NCI-H2029 treated with DMSO at 0.1 percent for 48 hours (cell line): Measurements from ENCODE around the gene TCP1.
"Not testable (repeated sequence)": the region's sequence is repeated elsewhere in the genome, so short reads cannot be mapped to it uniquely, and the experiment has no call there.

Experiments used
- DNase-seq: peaks from one replicate; lab custom pipeline; 2025; lab: John Stamatoyannopoulos, UW

The TCP1 gene

DNA sequence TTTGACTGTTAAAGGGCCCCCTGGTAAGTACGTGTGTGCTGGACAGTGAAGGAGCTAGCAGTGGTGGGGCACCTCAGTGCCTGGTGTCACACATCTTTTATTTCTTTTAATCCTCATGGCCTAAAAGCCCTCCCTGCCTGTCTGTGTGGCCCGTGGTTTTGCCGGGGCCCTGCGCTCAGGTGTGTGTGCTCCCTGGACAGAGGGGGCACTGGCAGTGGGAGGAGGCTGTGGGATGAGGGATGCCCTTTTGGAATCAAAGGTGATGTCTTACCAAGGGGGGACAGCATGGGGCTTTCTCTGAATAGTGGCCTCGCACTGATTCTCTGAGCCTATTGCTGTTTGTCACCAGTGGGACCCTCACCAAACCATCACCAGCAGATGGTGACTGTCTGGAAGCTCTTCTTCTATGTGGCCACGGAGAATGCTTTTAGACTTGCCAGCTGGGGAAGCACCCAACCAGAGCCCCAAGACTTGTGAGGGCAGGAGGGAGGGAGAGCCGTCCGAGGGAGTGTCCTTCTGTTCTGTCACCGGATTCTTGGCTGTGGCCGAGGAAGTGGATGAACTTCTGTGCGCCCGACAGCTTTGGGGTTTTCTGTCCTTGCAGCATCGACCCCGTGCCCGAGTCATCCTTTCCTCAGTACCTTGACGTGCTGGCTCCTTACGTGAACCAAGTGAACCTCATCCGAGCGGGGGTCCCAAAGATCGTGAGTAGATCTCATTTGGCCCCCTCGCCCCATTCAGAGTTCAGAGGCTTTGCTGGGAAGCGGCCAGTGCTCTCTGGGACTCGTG lies 28.7 kb upstream of the TCP1 start:
- DNase-seq = no peak

DNA sequence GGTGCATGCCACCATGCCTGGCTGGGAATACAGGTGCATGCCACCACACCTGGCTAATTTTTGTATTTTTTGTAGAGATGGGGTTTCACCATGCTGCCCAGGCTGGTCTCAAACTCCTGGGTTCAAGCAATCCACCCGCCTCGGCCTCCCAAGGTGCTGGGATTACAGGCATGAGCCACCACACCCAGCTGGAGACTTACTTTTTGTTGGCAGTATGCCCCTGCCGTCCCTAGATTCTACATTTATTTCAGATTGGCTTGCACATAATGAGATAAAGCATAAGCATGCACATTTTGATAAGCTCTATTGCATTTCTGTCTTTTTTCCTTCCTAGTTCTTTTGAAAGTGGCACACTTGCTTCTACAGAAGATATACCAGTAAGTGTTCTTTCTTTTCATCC lies 27.4 kb upstream of the TCP1 start:
- DNase-seq = not testable (repeated sequence)

DNA sequence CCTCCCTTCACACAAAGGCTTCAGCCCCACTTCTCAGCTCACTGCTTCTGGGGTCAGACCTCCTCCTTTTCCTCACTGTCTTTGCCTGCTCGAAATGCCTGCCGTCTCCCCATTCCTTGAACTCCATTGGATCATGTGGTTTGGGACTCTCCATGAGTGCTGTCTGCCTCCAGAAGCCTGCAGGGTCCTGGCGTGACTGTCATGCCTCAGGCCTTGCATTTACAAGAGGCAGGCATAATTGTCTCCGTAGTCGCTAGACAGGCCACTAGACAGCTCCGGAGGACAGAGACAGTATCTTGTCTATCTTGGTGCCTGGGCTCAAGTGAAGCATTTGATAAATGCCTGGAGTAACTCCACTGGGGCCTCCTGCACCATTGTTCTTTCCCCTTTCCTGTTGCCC lies 26.0 kb upstream of the TCP1 start:
- DNase-seq = no peak

DNA sequence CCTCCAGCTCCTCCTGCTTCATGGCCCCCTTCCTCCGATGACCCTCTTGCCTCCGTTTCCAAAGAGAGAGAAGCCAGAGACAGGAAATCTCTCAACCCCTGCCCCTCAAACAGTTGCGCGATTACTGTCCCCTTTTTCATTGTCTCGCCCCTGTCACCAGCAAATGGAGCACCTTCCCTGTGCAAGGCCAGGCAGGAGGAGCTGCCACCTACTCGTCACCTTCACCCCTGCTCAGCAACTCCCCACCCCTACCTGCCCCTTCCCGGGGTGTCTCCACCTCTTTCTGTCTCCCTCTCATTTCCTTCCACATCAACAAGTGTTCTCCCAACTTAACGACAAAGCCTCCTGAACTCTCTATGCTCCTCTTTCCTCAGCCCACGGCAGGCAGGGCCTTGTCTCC lies 24.4 kb upstream of the TCP1 start:
- no peak for DNase-seq

DNA sequence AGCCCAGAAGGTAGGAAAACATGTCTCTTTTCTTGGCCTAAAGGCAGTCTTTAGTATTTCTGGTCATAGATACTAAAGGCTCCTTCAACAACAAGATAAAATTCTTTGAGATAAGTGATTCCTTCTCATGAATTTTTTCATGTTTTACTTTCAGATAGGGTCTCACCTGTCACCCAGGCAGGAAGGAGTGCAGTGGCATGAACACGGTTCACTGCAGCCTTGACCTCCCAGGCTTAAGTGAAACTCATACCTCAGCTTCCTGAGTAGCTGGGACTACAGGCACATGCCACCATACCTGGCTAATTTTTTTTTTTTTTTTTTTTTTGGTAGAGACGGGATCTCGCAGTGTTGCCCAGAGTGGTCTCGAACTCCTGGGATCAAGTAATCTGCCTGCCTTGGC lies 19.7 kb upstream of the TCP1 start:
- DNase-seq = no peak

DNA sequence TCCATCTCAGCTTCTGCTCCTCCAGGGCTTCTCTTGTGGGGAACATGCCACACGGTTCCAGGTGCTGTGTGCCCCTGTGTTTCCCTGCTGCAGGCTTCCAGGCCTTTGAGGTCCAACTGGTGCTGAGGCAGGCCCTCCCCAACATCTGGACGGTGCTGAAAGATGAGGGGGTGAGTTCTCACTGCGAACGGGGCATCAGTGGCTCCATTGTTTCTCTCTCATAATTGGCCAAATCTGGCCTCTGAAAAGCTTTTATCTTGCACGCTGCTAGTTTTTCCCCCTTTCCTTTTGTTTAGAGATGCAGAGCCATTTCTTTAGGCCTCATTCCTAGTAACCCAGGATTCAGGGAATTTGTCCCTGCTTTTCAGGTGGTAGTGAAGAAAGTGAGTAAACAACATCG lies 19.2 kb upstream of the TCP1 start:
- no peak for DNase-seq

DNA sequence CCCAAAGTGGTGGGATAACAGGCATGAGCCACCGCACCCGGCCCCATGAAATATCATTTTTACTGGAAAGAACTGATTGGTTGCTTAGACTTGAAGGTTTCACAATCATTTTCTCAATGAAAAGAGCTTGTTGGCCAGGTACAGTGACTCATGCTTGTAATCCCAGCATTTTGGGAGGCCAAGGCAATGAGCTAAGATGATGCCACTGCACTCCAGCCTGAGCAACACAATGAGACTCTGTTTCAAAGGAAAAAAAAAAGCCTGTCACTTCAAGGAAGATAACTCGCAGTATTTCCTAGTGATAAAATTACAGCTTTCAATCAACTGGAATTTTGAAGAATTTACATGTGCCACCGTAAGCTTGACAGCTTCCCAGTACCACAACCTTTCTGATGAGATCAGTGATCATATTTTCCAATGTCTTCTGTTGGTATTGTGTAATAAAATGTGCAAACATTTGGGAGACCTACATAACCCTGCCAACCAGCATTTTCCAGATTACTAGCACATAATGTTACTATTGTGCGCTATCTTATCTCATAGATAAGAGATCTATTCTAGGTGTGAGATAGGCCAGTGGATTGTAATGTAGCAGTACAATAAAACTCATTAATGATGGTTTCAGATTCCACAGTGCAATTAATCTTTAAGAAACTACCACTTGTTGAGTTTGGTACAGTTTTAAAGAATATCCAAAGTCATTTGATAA lies 17.9 kb upstream of the TCP1 start:
- no peak for DNase-seq

DNA sequence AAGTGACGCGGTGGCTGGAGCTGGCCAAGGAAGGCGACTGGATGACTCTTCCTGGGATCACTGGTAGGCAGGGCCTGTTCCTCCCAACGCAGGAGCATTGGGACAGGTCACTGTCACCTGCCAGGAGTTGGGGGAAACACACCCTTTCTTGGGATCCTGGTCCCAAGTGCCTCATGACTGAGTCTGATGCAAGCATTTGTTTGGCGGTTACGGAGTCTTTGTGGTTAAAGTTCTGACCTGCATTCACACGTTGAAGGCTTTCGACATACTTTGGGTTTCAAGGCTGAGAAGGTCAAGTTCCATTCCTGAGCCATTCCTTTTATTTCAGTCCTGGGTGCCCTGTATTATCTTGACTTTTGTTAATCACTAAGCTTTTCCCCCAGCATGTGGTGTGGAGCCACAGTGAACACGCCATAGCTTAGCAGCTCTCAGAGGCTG lies 16.6 kb upstream of the TCP1 start:
- no peak for DNase-seq

DNA sequence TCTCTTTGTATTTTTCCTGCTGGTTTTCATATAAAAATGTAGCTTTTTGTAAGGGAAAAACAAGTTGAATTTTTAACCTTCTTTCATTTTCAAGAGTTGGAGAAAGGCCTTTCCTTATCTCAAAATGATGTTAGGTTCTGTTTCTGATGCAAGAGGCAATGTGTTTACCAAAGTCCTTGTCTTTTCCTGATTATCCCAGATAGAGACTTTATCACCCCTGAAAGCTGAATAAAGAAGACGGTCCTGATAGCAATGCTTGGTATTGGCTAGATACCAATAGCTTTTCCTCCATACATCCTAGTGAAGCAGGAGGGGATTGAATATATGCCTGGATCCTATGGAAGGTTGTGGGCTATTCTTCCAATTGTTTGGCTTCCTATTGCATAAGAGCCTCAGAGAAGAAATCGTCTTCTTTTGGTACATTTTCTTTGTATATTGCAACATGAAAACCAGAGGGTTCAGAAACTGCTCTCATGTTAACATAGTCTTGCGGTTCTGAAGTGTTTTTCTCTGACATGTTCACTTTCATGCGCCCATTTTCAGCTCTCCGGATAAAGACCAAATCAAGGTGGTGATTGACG lies 16.1 kb upstream of the TCP1 start:
- DNase-seq = no peak

DNA sequence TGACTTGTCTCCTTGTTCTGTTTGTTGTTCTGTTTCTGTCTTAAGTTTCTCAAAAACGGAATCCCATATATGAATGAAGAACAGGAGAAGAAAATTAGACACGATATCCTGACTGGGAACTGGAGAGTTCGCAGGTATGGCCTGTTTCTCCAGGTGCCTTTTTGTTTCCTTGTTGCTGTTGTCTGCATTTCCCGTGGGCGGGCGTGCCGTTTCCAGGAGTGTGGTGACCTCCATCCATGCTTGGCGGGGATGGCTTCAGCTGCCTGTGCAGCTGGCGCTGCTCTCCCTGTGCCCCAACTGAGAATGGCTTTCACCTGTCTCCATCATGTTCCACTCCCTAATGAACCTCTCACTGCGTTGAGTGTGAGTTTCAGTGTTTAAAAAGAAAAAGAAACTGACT lies 15.1 kb upstream of the TCP1 start:
- no peak for DNase-seq

DNA sequence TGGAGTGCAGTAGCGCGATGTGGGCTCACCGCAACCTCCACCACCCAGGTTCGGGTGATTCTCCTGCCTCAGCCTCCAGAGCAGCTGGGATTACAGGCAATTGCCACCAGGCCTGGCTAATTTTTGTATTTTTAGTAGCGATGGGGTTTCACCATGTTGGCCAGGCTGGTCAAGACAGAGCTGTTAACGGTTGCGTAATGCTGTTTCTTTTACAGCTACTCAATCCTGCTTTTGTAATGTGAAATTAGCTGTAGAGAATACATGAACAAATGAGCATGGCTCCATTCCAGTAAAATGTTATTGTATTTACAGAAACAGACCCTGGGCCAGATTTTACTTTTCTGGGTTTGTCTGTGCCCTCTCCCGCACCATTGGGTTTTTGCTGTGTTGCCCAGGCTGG lies 12.5 kb upstream of the TCP1 start:
- DNase-seq = no peak

DNA sequence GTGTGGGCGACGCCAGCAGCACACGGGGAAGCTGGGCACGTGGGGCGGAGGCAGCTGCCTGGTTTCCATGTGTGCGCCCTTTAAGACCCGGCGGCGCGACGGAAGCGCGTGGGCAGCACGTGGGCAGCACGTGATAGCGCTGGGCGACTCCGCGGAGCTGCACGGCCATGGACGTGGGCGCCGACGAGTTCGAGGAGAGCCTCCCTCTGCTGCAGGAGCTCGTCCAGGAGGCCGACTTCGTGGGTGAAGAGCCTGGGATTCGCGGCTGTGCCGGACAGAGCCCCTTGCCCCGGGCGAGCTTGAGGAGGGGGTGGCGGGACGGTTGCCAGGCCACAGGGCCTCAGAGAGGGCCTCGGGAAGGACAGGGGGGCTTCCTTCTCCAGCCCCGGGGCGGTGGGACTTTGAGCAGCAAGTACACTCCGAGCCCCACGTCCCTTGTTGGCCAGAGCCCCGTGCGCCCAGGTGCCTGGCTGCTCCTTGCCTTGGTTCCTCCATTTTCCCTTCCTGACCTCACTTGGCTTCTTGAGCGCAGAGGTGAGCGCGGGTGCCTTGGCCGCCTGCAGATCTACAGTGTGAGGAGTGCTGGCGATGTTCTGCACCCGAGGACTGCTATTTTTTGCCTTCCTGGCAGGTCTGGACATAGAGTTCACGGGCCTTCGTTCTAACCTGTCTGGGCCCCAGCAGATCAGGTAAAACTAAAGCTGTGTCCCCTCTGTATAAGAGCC lies 10.9 kb upstream of the TCP1 start, which contains the start of gene PNLDC1:
Gene PNLDC1 (plus strand): TSS at position 136 of the 725 bp plus-strand sequence. CDS start 32 bp downstream, at position 168.
- DNase-seq = no peak

DNA sequence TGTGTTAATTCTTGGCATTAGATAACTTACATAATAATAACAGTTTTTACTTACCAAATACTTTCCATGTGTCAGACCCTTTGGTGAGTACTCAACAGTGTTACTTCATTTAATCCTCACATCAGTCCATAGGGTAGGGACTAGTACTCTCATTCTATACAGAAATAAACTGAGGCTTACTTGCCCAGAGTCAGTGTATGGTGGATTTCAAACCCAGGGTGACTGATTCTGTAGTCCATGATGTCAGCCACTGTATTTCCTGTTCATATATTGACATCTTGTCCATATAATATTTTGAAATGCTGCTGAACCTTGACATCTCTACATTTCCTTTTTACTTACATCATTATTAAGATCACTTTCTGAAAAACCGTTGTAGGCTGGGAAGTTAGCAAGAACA lies 8.2 kb upstream of the TCP1 start:
- no peak for DNase-seq

DNA sequence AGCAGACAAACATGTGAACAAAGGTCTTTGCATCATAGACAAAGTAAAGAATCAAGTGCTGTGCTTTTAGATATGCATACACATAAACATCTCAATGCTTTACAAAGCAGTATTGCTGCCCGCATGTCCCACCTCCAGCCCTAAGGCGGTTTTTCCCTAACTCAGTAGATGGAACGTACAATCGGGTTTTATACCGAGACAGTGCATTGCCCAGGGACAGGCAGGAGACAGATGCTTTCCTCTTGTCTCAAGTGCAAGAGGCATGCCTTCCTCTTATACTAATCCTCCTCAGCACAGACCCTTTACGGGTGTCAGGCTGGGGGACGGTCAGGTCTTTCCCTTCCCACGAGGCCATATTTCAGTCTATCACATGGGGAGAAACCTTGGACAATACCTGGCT lies 5.6 kb upstream of the TCP1 start:
- not testable (repeated sequence) for DNase-seq

DNA sequence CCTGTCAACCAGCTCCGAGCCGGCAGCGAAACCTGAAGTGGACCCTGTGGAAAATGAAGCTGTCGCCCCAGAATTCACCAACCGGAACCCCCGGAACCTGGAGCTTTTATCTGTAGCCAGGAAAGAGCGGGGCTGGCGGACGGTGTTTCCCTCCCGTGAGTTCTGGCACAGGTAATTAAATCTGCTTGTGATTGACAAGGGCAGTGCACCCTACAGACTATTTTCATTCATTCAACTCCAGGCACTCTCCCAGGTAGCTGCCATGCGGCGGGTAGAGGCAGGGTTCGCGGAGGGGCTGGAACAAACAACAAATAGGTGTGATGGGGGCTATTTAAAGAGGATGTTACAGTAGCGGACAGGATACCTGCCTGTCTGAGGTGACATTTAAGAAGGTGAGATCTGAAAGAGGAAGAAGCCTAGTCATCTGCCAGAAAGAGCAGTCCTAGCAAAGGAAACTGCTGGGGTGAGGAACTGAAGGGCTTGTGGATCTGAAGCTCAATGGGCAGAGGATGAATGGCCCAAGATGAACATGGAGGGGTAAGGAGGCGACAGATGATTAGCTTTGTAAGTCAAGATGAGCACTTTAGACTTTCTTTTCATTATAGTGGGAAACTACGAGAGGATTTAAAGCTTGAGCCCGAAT lies 1.7 kb upstream of the TCP1 start:
- DNase-seq = no peak

DNA sequence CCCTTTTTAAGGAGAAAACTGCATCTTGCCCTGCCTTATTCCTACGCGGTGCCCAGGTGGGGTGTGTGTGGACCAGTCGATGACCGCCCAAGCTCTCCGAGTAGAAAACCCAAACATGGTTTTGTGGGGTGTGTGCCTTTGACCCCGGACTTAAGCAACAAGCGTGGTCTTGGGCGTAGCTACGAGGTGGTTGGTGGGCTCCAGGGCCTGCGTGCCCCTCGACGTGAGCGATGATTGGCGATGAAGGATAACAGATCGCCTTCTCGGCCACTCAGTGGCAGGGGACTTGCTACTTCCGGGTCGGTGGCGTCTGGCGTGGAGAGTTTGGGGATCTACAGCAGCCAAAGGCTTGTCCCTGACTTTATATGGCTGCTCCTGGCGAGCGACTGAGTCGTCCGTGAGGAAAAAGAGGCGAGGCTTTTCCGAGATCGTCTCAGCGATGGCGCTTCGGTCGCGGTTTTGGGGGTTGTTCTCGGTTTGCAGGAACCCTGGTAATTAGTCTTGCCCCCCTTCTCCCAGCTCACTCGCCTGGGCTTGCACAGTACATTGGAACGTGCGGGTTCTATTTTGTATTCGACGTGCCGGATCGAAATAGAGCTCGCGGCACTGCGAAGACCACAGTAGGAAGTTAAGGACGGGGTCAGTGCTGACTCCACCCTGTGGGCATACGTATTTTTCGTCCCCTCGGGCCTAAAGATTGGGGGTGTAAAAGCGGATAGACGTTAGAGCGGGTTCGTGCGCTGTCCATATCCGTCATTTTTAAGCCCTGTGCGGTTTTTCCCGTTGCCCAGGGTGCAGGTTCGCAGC lies 950 bp upstream of the TCP1 start, which contains the start of gene MRPL18:
Gene MRPL18 (plus strand): TSS at position 319 of the 807 bp plus-strand sequence. CDS start 121 bp downstream, at position 440.
- peak; percentile 84 for DNase-seq

DNA sequence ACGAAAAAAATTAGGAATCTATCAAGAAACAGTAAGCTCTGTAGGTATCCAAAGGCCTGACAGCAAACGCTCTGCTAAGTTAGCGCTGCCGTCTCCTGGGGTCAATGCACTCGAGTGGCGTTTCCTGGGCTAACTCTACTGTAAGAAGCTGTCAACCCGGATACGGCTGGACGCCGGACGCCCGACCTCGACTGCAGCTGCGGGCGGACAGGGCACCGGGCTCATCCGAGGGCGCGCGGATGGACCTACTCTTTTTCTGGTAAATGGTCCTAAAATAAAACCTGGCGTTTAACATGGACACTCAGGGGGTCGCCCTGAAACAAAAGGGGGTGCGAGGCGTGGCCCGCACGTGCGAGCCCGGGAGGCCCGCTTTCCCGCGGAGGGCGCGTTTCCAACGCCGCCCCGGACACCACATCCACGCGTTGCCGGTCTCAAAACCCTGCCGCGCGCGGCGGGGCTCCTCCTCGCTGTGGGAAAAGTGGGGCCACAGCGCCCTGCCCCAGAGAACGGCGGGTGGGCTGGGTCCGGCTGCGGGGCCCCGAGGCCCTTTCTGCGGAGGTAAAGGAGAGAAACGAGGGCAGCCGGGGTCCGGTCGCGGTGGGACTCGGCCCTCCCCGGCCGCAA lies 537 bp downstream of the TCP1 start:
- no peak for DNase-seq

DNA sequence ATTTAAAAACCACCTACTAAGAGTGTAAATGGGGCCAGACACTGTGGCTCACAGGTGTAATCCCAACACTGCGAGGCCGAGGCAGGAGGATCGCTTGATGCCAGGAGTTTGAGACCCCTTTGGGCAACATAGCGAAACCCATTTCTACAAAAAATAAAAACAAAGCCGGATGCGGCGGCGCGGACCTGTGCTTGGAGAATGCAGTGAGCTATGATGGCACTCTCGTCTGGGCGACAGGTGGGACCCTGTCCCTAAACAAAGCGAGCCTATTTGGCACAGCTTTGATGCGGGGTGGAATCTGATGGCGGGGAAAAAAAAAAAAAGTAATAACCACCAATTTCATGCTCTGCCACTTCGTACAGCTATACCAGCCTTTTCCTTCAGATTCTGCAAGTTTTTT lies 1.1 kb downstream of the TCP1 start:
- no peak for DNase-seq

DNA sequence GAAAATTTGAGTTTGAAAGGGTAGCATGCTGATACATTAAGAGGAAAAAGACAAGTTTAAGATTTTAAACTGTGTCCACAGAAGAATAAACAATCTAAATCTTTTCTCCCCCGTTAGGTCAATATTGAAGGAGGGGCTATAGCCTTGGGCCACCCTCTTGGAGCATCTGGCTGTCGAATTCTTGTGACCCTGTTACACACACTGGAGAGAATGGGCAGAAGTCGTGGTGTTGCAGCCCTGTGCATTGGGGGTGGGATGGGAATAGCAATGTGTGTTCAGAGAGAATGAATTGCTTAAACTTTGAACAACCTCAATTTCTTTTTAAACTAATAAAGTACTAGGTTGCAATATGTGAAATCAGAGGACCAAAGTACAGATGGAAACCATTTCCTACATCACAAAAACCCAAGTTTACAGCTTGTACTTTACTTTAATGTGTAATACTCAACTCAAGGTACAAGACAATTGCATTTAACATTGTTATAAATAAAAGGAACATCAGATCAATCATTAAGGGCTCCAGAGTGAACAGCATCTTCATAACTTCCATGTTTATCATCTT lies 10.8 kb downstream of the TCP1 start:
- no peak for DNase-seq

DNA sequence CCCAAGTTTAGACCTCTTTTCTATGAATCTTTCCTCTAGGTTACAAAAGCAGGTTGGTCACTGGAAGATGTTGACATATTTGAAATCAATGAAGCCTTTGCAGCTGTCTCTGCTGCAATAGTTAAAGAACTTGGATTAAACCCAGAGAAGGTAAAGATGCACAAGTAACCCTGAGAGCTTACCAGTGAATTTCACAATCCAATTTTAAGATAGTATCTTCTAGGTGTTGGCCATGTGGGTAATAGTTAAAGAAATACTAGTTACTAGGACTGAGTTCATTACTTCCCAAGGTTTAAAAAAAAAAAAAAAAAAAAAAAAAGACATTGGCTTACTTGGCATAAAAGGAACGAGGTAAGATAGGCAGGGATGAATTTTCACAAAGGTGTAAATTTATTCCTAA lies 11.3 kb downstream of the TCP1 start:
- DNase-seq = no peak
